NB4 (cell line): ENCODE measurements around the gene THPO.

Experiments
- DNase-seq: peaks from one replicate; pipeline ENCODE4 v3.0.0; 2010; ENCODE audit warnings: low read depth
- H3K4me3 ChIP-seq: one replicate; pipeline ENCODE4 v1.5.1; 2011; ENCODE audit warnings: mild to moderate bottlenecking, low read depth, low read length, moderate library complexity
- MAX ChIP-seq: IDR thresholded peaks from 2 replicates; pipeline ENCODE4 v1.6.1; 2011; ENCODE audit warnings: low read depth, low read length
- MYC ChIP-seq: IDR thresholded peaks from 2 replicates; pipeline ENCODE4 v1.6.1; 2011; ENCODE audit warnings: low read depth, low read length
- POLR2A ChIP-seq: IDR thresholded peaks from 2 replicates; pipeline ENCODE4 v1.6.1; 2011; ENCODE audit warnings: mild to moderate bottlenecking; ENCODE audit not compliant: insufficient read length; ENCODE audit errors: extremely low read depth
- TF ChIP-seq, protein P1 (sequence below): IDR thresholded peaks from one replicate; pipeline ENCODE4 v1.5.1; 2012; ENCODE audit warnings: low read depth, low read length

Gene THPO

DNA sequence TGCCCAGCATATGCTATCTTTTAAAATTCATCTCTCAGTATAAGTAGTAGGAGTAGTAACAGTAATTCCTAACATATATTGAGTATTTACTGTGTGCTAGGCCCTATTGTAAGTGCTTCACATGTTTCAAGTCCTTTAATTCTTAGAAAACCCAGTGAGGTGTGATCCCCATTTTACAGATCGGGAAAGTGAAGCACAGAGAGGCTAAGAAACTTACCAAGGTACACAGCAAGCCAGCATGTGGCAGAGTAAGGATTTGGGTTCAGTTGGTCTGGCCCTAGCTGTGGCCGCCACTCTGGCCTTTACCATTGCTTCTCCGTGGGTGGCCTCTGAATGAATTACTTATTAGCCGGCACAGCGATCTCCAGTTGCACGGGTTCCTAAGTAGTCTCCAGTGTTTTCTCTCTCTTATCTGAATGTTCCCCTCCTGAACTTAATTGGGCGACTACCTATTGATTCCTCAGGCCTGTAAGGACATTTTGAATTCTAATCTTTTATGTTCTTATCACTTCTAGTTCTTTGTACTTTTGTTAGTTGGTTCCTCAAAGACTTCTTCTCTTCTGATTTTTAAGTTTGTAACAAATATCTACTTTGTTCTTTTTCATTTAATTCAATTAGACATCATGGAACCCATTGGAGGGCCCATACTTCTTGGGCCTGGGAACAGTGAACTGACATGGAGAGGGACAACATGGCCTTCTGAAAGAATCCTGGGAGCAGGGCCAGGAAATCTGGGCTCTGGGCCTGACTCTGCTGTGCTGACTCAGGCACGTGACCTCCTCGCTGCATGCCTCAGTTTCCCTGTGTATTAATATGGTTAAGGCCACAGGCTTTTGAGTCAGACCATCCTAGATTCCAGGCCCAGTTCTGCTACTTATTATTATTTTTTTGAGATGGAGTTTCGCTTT lies 28.2 kb downstream of the THPO start:
- TF ChIP-seq, protein P1, sequence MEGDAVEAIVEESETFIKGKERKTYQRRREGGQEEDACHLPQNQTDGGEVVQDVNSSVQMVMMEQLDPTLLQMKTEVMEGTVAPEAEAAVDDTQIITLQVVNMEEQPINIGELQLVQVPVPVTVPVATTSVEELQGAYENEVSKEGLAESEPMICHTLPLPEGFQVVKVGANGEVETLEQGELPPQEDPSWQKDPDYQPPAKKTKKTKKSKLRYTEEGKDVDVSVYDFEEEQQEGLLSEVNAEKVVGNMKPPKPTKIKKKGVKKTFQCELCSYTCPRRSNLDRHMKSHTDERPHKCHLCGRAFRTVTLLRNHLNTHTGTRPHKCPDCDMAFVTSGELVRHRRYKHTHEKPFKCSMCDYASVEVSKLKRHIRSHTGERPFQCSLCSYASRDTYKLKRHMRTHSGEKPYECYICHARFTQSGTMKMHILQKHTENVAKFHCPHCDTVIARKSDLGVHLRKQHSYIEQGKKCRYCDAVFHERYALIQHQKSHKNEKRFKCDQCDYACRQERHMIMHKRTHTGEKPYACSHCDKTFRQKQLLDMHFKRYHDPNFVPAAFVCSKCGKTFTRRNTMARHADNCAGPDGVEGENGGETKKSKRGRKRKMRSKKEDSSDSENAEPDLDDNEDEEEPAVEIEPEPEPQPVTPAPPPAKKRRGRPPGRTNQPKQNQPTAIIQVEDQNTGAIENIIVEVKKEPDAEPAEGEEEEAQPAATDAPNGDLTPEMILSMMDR: no peak
- TF ChIP-seq MAX: no peak
- H3K4me3 ChIP-seq: no peak overlapping the region
- no peak for DNase-seq

GRCh38 chr3:184348057-184348382 lies 30.0 kb downstream of the THPO start:
- DNase-seq: no peak
- no peak for TF ChIP-seq MYC
- TF ChIP-seq POLR2A: no peak
- TF ChIP-seq, protein P1: no peak
- TF ChIP-seq MAX: no peak
- H3K4me3 ChIP-seq: no peak overlapping the region

DNA sequence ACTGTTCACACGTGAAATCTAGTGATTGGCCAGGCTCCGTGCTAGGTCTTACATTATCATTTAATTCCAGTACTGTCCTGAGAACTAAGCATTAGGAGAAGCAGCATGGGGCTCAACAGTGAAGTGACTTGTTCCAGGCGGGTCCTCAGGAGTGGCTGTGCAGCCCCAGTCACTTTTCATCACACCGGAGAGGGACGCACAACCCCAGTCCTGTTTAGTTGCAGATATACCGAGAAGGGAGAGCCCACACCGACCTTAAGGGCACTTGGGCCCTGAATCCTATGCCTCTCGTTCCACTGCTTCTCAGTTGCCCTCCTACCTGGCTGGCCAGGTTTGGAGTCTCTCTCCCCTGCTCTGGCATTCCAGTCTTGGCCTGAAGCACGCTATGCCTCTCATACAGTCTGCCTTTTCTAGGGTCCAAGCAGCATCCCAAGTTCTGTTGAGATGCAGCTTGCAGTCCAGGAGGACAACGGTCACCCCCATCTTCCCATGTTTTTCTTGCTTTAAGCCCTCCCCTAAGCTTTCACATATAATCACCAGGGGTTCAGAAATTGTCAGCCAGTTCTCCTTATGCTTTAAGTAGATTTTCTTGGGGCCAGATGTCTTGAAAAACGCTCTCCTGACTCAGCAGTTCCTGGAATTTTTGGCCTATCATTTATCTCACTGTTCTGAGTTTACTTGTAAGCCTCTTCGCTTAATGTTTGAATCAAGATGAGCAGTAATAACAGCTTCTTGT lies 30.5 kb downstream of the THPO start:
- no peak overlapping the region for H3K4me3 ChIP-seq
- TF ChIP-seq POLR2A (no peak), MAX (no peak), MYC (no peak)
- TF ChIP-seq, protein P1: no peak
- DNase-seq: no peak

GRCh38 chr3:184346480-184347190 lies 31.4 kb downstream of the THPO start:
- no peak overlapping the region for H3K4me3 ChIP-seq
- DNase-seq: no peak
- TF ChIP-seq POLR2A (no peak), MAX (no peak), MYC (no peak)
- TF ChIP-seq, protein P1: no peak

- peak; percentile 60 for DNase-seq
- no peak overlapping the region for H3K4me3 ChIP-seq
- TF ChIP-seq MAX: no peak
- TF ChIP-seq, protein P1: peak; percentile 49
Observed at GRCh38 chr3:184345317-184346144, 32.5 kb downstream of the THPO start.
